Measurements from ENCODE around the gene EFHC1. TPM values are rescaled to one million over a fixed set of nuclear protein-coding genes. Genes with fewer than 3 reads are reported as not detected.

The EFHC1 gene
- total RNA-seq, 1 experiment from 2014 or later: 15.5 TPM

- TF ChIP-seq E2F4 (CRISPR knock-in tag; IDR thresholded peaks at IDR 0.05; ENCODE audit: borderline replicate concordance, low read depth): no peak
Measured at GRCh38 chr6:52524918-52525317, 104.8 kb downstream of the EFHC1 start (continued).

- ChIA-PET CTCF (interaction anchor here (3.7 kb wide), 1 partner anchor 9 kb away, joined by 8 read pairs; no protein-coding TSS in a partner anchor), POLR2A (no interaction called here)
- no peaks in the 10 kb centered on the region for H3K36me3 Mint-ChIP-seq
- no peaks in the 10 kb centered on the region for H3K9me3 Mint-ChIP-seq
- H3K27ac Mint-ChIP-seq: no peak overlapping the region
- ATAC-seq (no peak), DNase-seq (ENCODE audit: low spot score) (no peak)
- H3K4me3 Mint-ChIP-seq: no peak overlapping the region
- peaks cover 28% of the 10 kb centered on the region for H3K4me1 Mint-ChIP-seq
- H3K27me3 Mint-ChIP-seq (ENCODE audit: low read depth): no peaks in the 10 kb centered on the region
- TF ChIP-seq ZBTB21 (CRISPR knock-in tag; IDR thresholded peaks at IDR 0.05; ENCODE audit: borderline replicate concordance) (no peak), ZSCAN18 (CRISPR knock-in tag; IDR thresholded peaks at IDR 0.05) (no peak), NFATC4 (CRISPR knock-in tag; IDR thresholded peaks at IDR 0.05) (no peak), GTF2I (CRISPR knock-in tag; conservative IDR thresholded peaks at IDR 0.05) (no peak), ZNF532 (CRISPR knock-in tag; IDR thresholded peaks at IDR 0.05; ENCODE audit: borderline replicate concordance) (no peak), ARID4B (CRISPR knock-in tag; IDR thresholded peaks at IDR 0.05; ENCODE audit: borderline replicate concordance) (no peak), MLX (CRISPR knock-in tag; IDR thresholded peaks at IDR 0.05) (no peak), FOXP1 (CRISPR knock-in tag; IDR thresholded peaks at IDR 0.05; ENCODE audit: borderline replicate concordance) (no peak), E2F4 (CRISPR knock-in tag; IDR thresholded peaks at IDR 0.05; ENCODE audit: borderline replicate concordance, low read depth) (no peak), PRRX2 (CRISPR knock-in tag; IDR thresholded peaks at IDR 0.05) (no peak), SP1 (CRISPR knock-in tag; conservative IDR thresholded peaks at IDR 0.05) (no peak), PREB (CRISPR knock-in tag; IDR thresholded peaks at IDR 0.05; ENCODE audit: borderline replicate concordance) (no peak), CTCF (IDR thresholded peaks at IDR 0.05) (no peak), ZNF416 (CRISPR knock-in tag; IDR thresholded peaks at IDR 0.05) (no peak), ZNF232 (CRISPR knock-in tag; IDR thresholded peaks at IDR 0.05) (no peak), CDX4 (CRISPR knock-in tag; IDR thresholded peaks at IDR 0.05; ENCODE audit: borderline replicate concordance) (no peak)
Measured at GRCh38 chr6:52526634-52527033, 106.5 kb downstream of the EFHC1 start.

All from WTC11 (cell line).